HG02610 (cell line): ENCODE results near the gene PSEN2.

Experiments
- ATAC-seq: cut with Tn5 transposase; IDR thresholded peaks from one replicate; pipeline ENCODE4 v1.9.1; 2021; ENCODE audit warnings: mild to moderate bottlenecking, moderate library complexity; ENCODE audit not compliant: unreplicated experiment

The PSEN2 gene

GRCh38 chr1:226884966-226885820, 14.8 kb downstream of the PSEN2 start:
- ATAC-seq = no peak

DNA sequence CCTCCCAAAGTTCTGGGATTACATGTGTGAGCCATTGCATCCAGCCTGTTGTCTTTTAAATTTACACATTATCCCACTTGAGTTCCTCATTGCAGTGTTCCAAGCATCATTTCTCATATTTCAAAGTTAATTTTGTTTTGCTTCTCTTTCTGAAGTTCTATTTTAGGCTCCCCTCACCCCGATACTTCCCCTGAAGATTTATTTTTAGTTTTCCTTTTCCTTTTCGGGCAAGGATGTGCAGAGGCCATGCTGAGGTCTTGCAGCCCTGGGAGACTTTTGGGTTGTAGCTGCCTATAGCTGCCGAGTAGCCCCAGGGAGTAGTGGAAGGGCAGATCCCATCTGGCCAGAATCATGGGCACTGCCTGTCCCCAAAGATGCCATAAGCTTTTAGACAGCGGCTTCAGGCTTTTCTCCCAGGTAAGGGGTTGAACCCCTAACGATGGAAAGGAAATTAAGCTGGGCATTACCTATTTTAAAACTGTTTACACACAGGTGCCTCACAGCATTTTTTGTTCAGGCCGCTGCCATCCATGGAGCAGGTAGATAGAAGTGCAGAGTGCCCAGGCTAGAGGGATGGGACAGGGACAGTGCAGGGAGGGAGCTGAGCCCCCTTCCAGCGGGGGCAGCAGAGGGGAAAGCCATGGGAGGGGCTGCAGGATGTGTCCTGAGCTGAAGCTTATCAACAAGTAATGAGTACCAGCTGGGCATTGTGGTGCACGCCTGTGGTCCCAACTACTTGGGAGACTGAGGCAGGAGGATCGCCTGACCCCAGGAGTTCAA, 15.9 kb downstream of the PSEN2 start:
- no peak for ATAC-seq

DNA sequence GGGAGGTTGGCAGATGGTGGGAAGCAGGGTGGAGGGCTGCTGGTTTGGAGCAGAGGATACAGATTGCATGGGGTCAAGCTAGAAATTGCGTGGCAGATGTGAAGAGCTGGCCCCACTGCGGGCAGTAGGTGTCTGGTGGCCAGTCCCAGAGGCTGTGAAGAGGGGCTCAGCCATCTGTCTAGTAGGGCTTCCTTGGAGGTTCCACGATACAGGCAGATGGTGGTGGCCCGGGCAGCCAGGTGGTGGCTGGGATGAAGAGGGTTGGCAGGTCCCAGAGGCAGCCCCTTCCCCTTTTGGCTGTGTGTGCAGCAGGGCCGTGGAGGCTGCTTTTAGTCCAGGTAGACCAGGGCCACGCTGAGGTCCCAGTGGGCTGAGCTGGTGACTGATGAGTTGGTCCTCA, 16.6 kb downstream of the PSEN2 start:
- ATAC-seq = no peak

DNA sequence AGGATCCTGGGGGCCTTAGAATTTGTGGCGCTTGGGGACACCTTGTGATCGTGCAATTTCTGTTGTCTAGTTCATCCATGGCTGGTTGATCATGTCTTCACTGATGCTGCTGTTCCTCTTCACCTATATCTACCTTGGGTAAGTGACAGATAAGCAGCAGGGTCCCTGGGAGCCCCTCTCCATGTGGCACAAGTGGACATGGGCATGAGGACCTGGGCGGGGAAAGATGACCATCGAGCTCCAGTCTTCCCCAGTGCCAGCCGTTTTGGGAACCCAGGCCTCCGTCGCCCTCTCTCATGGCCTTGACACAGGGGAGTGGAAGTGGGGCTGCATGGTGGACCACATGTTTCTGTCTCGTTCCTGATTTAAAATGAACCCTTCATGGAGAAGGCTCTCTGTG, 17.6 kb downstream of the PSEN2 start:
- ATAC-seq = no peak

- no peak for ATAC-seq
Observed at GRCh38 chr1:226888816-226889215, 18.4 kb downstream of the PSEN2 start.

- no peak for ATAC-seq
Observed at GRCh38 chr1:226889616-226890330, 19.4 kb downstream of the PSEN2 start.

GRCh38 chr1:226890331-226891108, 20.1 kb downstream of the PSEN2 start:
- no peak for ATAC-seq

DNA sequence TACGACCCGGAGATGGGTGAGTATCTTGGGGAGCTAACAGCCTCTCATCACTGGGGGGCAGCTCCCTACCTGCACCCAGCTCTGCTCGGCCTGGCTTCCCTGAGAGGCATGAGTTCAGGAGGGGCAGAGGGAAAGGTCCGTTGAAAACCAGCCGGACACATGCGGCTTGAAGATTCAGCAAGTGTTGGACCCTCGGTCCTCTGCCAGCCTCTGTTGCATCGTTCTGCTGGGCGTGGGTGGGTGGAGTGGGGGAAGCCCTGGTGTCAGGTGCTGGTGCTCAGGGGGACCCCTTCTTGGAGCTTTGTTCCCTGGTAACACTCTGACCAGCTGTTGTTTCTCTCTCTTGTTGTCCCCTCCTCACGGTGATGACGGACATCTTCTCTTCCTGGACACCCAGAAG, 20.9 kb downstream of the PSEN2 start:
- no peak for ATAC-seq

DNA sequence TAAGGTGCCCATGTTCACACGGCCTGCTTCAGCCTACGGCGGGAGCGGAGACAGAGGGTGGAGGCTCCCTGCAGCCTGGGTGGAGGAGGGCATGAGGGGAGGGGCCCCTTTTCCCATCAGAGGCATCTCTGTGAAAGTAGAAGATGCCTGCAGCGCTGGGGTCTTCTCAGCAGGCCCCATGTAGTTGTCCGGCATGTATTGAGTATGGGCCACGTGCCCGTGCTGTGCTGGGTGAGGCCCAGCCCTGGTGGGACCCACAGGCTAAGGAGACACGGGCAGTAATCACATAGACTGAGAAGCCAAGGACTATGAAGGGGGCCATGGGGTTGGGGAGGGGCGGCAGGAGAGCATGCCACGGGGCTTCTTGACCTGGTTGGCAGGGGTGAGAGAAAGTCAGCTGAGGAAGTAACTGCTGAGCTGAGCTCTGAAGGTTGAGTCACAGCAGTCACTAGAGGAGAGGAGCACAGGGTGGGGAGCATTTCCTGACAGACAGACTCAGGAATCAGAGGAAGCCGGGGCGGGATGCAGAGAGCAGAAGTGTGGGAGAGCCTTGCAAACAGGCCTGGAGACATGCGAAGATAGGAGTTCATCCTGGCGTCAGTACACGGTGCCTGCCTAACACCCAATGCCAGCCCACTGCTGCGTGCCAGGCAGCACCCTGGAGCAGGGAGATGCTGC, 21.6 kb downstream of the PSEN2 start:
- no peak for ATAC-seq

- no peak for ATAC-seq
Observed at GRCh38 chr1:226892524-226892875, 22.1 kb downstream of the PSEN2 start.

DNA sequence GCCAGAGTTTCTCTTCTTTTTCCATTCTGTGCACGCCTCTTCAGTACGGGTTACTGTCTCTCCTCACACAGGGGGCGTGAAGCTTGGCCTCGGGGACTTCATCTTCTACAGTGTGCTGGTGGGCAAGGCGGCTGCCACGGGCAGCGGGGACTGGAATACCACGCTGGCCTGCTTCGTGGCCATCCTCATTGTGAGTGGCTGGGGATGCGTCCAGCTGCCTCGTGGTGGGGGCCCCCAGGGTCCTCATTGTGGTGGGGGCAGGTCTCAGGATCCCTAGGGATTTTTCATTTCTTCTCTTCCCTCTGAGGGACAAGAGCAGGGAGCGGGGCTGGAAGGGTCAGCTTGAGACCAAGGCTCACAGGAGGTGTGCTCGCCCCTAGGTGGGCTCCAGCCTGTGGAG, 23.5 kb downstream of the PSEN2 start:
- no peak for ATAC-seq

- ATAC-seq = no peak
Observed at GRCh38 chr1:226894826-226895225, 24.4 kb downstream of the PSEN2 start.

DNA sequence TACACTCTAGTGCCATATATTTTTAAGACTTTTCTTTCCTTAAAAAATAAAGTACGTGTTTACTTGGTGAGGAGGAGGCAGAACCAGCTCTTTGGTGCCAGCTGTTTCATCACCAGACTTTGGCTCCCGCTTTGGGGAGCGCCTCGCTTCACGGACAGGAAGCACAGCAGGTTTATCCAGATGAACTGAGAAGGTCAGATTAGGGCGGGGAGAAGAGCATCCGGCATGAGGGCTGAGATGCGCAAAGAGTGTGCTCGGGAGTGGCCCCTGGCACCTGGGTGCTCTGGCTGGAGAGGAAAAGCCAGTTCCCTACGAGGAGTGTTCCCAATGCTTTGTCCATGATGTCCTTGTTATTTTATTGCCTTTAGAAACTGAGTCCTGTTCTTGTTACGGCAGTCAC, 25.2 kb downstream of the PSEN2 start:
- ATAC-seq = no peak

DNA sequence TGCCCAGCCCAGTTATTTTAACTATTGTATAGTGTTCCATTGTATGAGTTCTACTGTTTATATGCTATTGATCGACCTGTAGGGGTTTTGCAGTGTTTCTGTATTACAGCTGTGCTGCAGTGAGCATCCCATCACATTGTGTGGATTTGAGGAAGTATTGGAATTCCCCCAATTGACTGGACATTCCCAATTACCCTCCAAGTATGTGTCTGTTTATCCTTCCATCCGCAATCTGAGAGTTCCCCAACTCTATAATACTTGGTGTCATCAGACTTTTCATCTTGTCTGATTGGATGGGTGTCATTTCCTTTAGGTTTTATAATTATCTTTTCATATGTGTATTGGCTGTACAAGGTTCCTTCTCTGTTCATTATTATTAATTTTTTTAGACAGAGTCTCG, 27.8 kb downstream of the PSEN2 start:
- ATAC-seq = no peak

DNA sequence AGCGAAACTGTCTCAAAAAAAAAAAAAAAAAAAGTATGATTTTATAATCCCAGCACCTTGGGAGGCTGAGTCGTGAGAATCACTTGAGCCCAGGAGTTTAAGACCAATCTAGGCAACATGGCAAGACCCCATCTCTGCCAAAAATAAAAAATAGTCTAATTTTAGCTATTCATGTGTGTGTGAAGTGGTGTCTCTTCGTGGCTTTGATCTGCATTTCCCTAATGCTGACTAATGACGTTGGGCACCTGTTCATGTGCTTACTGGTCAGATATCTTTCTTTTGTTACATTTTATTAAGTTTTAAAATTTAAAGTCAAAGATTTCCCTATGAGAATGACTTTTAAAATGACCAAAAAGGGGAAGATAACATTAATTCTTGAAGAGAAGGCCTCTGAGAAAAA, 31.0 kb downstream of the PSEN2 start:
- no peak for ATAC-seq

GRCh38 chr1:226902601-226903000, 32.2 kb downstream of the PSEN2 start:
- ATAC-seq = no peak

DNA sequence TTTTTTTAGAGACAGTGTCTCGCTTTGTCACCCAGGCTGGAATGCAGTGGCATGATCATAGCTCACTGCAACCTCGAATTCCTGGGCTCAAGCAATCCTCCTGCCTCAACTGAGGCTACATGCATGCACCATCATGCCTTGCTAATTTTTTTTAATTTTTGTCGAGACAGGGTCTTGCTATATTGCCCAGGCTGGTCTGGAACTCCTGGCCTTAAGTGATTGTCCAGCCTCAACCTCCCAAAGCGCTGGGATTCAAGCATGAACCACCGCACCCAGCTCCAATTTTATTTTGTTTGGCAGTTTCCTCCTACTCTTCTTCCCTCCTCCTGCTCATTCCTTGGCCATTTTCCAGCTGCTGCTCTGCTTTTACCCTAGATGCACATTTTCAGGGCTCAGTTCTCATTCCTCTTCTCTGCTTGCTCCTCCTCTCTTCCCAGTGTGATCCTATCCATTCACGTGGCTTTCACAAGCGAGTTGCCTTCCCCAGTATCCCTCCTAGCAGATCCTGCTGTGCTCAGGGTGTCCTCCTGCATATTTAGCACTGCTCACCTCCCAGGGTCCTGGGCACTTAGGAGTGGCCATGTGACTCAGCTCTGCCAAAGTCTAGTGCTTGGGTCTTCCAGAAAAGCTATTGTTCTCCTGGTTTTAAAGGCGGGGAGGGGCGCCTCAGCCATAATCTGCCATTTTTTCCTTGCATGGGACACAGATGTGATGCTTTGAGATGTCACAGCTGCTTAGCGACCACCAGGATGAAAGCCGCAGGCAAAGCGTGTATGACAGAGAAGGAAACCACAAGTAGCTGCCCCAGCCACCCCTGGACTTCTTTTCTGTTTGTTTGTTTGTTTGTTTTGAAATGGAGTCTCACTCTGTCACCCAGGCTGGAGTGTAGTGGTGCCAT, 33.7 kb downstream of the PSEN2 start:
- ATAC-seq = no peak

DNA sequence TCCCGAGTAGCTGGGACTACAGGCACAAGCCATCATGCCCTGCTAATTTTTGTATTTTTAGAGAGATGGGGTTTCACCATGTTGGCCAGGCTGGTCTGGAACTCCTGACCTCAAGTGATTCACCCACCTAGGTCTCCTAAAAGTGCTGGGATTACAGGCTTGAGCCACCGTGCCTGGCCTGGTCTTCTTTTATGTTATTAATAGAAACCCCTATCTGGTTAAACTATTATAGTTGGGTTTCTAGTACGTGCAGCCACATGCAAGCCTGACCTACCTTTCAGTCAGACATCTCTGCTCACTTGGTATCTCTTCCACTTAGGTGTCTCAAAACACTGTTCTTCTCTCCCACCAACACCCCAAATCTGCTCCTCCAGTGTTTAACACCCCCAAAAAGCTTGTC, 34.4 kb downstream of the PSEN2 start:
- no peak for ATAC-seq

DNA sequence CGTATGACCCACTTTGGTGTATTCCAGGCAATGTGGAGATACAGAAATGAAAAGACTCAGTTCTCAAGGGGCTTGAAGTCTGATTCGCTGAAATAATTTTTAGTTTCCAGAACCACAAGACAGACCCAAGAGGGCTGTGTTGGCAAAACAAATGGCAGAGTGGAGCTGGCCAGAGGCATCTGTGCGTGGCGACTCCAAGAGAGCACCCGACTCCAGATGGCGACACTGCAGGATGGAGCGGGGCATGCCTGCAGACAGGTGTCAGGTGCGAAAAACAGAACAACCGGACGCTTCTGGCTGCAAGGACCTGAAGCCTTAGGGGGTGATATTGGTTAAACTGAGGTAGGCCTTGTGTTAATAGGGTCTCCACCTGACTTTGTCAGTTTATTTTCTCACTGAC, 38.0 kb downstream of the PSEN2 start:
- no peak for ATAC-seq
